ENCODE data around the gene MAN1C1.
"Not testable (repeated sequence)": the region's sequence is repeated elsewhere in the genome, so short reads cannot be mapped to it uniquely, and the experiment has no call there.

Gene MAN1C1

DNA sequence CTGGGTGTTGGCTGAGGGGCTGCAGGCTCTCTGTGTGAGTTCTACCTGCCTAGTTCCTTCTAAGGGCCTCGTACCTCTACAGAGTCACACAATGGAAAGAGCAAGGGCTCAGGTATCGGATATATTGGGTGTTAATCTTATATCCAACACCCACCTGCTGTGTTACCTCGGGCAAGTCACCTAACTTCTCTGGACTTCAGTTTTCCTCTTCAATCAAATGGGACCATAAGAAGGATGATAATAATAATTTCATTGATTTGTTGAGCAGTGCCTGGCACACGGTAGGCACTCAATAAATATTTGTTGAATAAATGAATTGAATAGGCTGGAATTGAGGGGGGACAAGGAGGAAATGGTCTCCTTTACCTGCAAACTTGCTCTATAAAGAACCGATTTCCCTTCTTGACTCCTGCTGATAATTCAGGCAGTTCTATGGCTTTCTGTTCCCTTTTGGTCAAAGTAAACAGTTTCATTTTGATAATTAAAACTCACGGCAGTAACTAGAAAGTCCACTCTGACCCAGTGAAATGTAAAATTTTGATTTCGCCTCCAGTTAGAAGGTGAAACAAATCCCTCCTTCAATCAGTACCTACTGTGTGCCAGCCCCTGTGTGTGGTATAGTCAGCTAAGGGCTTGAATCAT, 16.5 kb upstream of the MAN1C1 start:
- H3K27ac ChIP-seq (ENCODE audit: insufficient read depth, low read length, poor library complexity, severe bottlenecking): no peak overlapping the region
- H3K9me3 ChIP-seq (ENCODE audit: control insufficient read depth, low read length): no peaks in the 10 kb centered on the region
- no peak overlapping the region for H3K4me3 ChIP-seq (ENCODE audit: insufficient read depth, low read depth, low read length, poor library complexity, severe bottlenecking)
- H3K4me1 ChIP-seq (ENCODE audit: control insufficient read depth, insufficient read depth, low read length, poor library complexity, severe bottlenecking): no peaks in the 10 kb centered on the region
- DNase-seq: no peak
- no peaks in the 10 kb centered on the region for H3K36me3 ChIP-seq (ENCODE audit: control insufficient read depth, insufficient read depth, low read length)
- H3K27me3 ChIP-seq (replicated peaks; ENCODE audit: control insufficient read depth, insufficient read depth, low read length, poor library complexity, severe bottlenecking): no peaks in the 10 kb centered on the region

DNA sequence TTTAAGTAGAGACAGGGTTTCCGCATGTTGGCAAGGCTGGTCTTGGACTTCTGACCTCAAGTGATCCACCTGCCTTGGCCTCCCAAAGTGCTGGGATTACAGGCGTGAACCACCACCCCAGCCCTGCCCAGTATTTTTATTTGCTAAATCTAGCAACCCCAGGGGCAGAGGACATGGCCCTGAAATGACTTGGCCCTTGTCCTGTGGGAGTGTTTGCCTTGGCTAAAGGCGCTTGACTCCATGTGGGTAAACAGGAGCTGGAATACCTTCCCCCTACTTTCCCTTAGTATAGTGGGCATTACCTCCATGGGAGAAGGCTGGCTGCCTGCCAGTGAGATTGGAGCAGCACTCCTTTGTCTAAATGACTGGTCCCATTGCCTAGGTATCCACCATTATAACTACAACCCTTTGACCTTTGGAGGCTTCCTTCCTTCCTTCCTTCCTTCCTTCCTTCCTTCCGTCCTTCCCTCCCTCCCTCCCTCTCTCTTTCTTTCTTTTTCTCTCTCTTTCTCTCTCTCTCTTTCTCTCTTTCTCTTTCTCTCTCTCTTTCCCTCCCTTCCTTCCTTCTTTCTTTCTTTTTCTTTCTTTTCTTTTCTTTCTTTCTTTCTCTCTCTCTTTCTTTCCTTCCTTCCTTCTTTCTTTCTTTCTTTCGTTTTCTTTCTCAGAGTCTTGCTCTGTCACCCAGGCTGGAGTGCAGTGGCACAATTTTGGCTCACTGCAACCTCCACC, 15.5 kb upstream of the MAN1C1 start:
- DNase-seq: not testable (repeated sequence)

GRCh38 chr1:25603779-25604538, 12.6 kb upstream of the MAN1C1 start:
- H3K4me1 ChIP-seq (ENCODE audit: control insufficient read depth, insufficient read depth, low read length, poor library complexity, severe bottlenecking); H3K36me3 ChIP-seq (ENCODE audit: control insufficient read depth, insufficient read depth, low read length); H3K27me3 ChIP-seq (replicated peaks; ENCODE audit: control insufficient read depth, insufficient read depth, low read length, poor library complexity, severe bottlenecking); DNase-seq; H3K9me3 ChIP-seq (ENCODE audit: control insufficient read depth, low read length); H3K27ac ChIP-seq (ENCODE audit: insufficient read depth, low read length, poor library complexity, severe bottlenecking); H3K4me3 ChIP-seq (ENCODE audit: insufficient read depth, low read depth, low read length, poor library complexity, severe bottlenecking): not testable (repeated sequence)

More for the DNA sequence above, 15.5 kb upstream of the MAN1C1 start:
- H3K36me3 ChIP-seq (ENCODE audit: control insufficient read depth, insufficient read depth, low read length); H3K27me3 ChIP-seq (replicated peaks; ENCODE audit: control insufficient read depth, insufficient read depth, low read length, poor library complexity, severe bottlenecking); H3K4me1 ChIP-seq (ENCODE audit: control insufficient read depth, insufficient read depth, low read length, poor library complexity, severe bottlenecking); H3K27ac ChIP-seq (ENCODE audit: insufficient read depth, low read length, poor library complexity, severe bottlenecking); H3K9me3 ChIP-seq (ENCODE audit: control insufficient read depth, low read length); H3K4me3 ChIP-seq (ENCODE audit: insufficient read depth, low read depth, low read length, poor library complexity, severe bottlenecking): not testable (repeated sequence)

- Histone ChIP-seq H3K36me3 (ENCODE audit: control insufficient read depth, insufficient read depth, low read length) (no peaks in the 10 kb centered on the region), H3K4me3 (ENCODE audit: insufficient read depth, low read depth, low read length, poor library complexity, severe bottlenecking) (no peak overlapping the region), H3K9me3 (ENCODE audit: control insufficient read depth, low read length) (no peaks in the 10 kb centered on the region), H3K27me3 (replicated peaks; ENCODE audit: control insufficient read depth, insufficient read depth, low read length, poor library complexity, severe bottlenecking) (no peaks in the 10 kb centered on the region), H3K4me1 (ENCODE audit: control insufficient read depth, insufficient read depth, low read length, poor library complexity, severe bottlenecking) (no peaks in the 10 kb centered on the region), H3K27ac (ENCODE audit: insufficient read depth, low read length, poor library complexity, severe bottlenecking) (no peak overlapping the region)
- no peak for DNase-seq
Measured at GRCh38 chr1:25607123-25607522, 9.5 kb upstream of the MAN1C1 start.

- no peaks in the 10 kb centered on the region for H3K4me1 ChIP-seq (ENCODE audit: control insufficient read depth, insufficient read depth, low read length, poor library complexity, severe bottlenecking)
- peak; percentile 74 to 80 (median 74) for DNase-seq
- H3K4me3 ChIP-seq (ENCODE audit: insufficient read depth, low read depth, low read length, poor library complexity, severe bottlenecking): no peak overlapping the region
- H3K9me3 ChIP-seq (ENCODE audit: control insufficient read depth, low read length): no peaks in the 10 kb centered on the region
- H3K27ac ChIP-seq (ENCODE audit: insufficient read depth, low read length, poor library complexity, severe bottlenecking): no peak overlapping the region
- H3K36me3 ChIP-seq (ENCODE audit: control insufficient read depth, insufficient read depth, low read length): no peaks in the 10 kb centered on the region
- no peaks in the 10 kb centered on the region for H3K27me3 ChIP-seq (replicated peaks; ENCODE audit: control insufficient read depth, insufficient read depth, low read length, poor library complexity, severe bottlenecking)
Measured at GRCh38 chr1:25608488-25609178, 8.0 kb upstream of the MAN1C1 start.

DNA sequence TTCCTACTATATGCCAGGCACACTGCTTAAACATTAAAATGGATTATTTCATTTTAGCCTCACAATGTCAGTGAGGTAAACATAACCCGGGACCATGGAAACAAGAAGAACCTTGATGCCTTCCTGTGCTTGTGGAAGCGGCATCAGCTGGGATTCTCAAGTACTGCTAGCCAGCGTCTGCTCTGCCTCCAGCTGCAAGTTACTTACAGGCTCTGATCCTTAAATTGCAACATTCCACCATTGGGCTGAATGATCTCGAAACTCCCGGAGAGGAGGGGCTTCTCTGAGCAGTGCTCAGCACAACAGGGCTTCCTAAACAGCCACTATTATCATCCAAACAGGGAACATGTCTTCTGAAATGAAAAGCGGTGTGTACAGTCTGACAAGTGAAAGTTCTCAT, 6.7 kb upstream of the MAN1C1 start:
- Histone ChIP-seq H3K36me3 (ENCODE audit: control insufficient read depth, insufficient read depth, low read length) (no peaks in the 10 kb centered on the region), H3K27ac (ENCODE audit: insufficient read depth, low read length, poor library complexity, severe bottlenecking) (no peak overlapping the region), H3K4me3 (ENCODE audit: insufficient read depth, low read depth, low read length, poor library complexity, severe bottlenecking) (no peak overlapping the region), H3K4me1 (ENCODE audit: control insufficient read depth, insufficient read depth, low read length, poor library complexity, severe bottlenecking) (no peaks in the 10 kb centered on the region), H3K27me3 (replicated peaks; ENCODE audit: control insufficient read depth, insufficient read depth, low read length, poor library complexity, severe bottlenecking) (no peaks in the 10 kb centered on the region), H3K9me3 (ENCODE audit: control insufficient read depth, low read length) (no peaks in the 10 kb centered on the region)
- DNase-seq: no peak

DNA sequence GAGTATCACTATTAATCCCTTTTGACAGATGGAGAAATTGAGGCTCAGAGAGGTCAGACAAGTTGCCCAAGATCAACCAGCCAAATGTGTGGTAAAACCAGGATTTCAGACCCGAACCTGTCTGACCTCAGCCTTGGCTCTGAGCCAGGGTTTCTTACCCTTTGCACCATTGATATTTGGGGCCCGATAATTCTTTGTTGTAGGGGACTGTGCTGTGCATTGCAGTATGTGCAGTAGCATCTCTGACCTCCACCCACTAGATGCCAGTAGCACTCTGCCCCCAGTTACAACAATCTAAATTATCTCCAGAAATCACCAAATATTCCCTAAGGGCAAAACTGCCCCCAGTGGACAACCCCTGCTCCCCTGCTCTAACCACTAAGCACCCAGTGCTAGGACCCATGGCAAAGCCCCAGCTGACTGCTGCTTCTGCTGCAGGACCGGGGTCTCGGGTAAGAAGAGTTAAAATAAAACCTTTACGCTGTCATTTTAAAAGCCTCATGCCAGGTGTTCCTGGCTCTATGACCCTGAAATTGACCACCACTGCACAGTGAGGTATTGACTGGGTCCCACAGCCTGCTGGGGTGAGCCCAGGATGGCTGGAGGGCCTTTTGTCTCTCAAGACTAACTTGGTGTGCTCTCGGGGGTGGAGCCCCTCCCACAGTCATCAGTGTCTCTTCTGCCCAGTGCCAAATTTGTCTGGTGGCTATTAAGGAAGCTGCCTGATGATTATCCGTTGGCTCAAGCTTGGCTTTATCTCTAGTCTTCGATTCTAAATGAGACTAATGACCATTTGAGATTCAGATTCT, 5.6 kb upstream of the MAN1C1 start:
- Histone ChIP-seq H3K27me3 (replicated peaks; ENCODE audit: control insufficient read depth, insufficient read depth, low read length, poor library complexity, severe bottlenecking) (no peaks in the 10 kb centered on the region), H3K4me3 (ENCODE audit: insufficient read depth, low read depth, low read length, poor library complexity, severe bottlenecking) (no peak overlapping the region), H3K27ac (ENCODE audit: insufficient read depth, low read length, poor library complexity, severe bottlenecking) (no peak overlapping the region), H3K9me3 (ENCODE audit: control insufficient read depth, low read length) (no peaks in the 10 kb centered on the region), H3K36me3 (ENCODE audit: control insufficient read depth, insufficient read depth, low read length) (no peaks in the 10 kb centered on the region), H3K4me1 (ENCODE audit: control insufficient read depth, insufficient read depth, low read length, poor library complexity, severe bottlenecking) (peaks cover 5% of the 10 kb centered on the region)
- DNase-seq: no peak

- Histone ChIP-seq H3K27me3 (replicated peaks; ENCODE audit: control insufficient read depth, insufficient read depth, low read length, poor library complexity, severe bottlenecking) (no peaks in the 10 kb centered on the region), H3K27ac (ENCODE audit: insufficient read depth, low read length, poor library complexity, severe bottlenecking) (no peak overlapping the region), H3K4me1 (ENCODE audit: control insufficient read depth, insufficient read depth, low read length, poor library complexity, severe bottlenecking) (peaks cover 8% of the 10 kb centered on the region), H3K4me3 (ENCODE audit: insufficient read depth, low read depth, low read length, poor library complexity, severe bottlenecking) (no peak overlapping the region), H3K36me3 (ENCODE audit: control insufficient read depth, insufficient read depth, low read length) (no peaks in the 10 kb centered on the region), H3K9me3 (ENCODE audit: control insufficient read depth, low read length) (no peaks in the 10 kb centered on the region)
- no peak for DNase-seq
Measured at GRCh38 chr1:25611843-25612242, 4.7 kb upstream of the MAN1C1 start.

- Histone ChIP-seq H3K4me1 (ENCODE audit: control insufficient read depth, insufficient read depth, low read length, poor library complexity, severe bottlenecking) (peaks cover 8% of the 10 kb centered on the region), H3K27ac (ENCODE audit: insufficient read depth, low read length, poor library complexity, severe bottlenecking) (no peak overlapping the region), H3K4me3 (ENCODE audit: insufficient read depth, low read depth, low read length, poor library complexity, severe bottlenecking) (no peak overlapping the region), H3K9me3 (ENCODE audit: control insufficient read depth, low read length) (no peaks in the 10 kb centered on the region), H3K36me3 (ENCODE audit: control insufficient read depth, insufficient read depth, low read length) (no peaks in the 10 kb centered on the region), H3K27me3 (replicated peaks; ENCODE audit: control insufficient read depth, insufficient read depth, low read length, poor library complexity, severe bottlenecking) (no peaks in the 10 kb centered on the region)
- no peak for DNase-seq
Measured at GRCh38 chr1:25612421-25612820, 4.2 kb upstream of the MAN1C1 start.

All from effector memory CD4-positive, alpha-beta T cell (primary cell).